Activated CD4-positive, alpha-beta T cell treated with anti-CD3 and anti-CD28 coated beads, Interleukin-2, amount 10 ng/mL, durations not matched to agents 24 days and 14 days (primary cell): ENCODE measurements around the gene FOSB. TPM values are rescaled to one million over a fixed set of nuclear protein-coding genes. Genes with fewer than 3 reads are reported as not detected.

Experiments used
- DNase-seq: peaks from one replicate; pipeline ENCODE4 v3.0.0; 2022
- H3K27ac Mint-ChIP-seq: one replicate; pipeline ENCODE4 v1.8.0; 2022; ENCODE audit warnings: mild to moderate bottlenecking, mixed read lengths
- H3K27me3 Mint-ChIP-seq: one replicate; pipeline ENCODE4 v1.8.0; 2022; ENCODE audit warnings: mixed read lengths
- H3K36me3 Mint-ChIP-seq: one replicate; pipeline ENCODE4 v1.8.0; 2022; ENCODE audit warnings: low read depth, mild to moderate bottlenecking, mixed read lengths
- H3K4me1 Mint-ChIP-seq: one replicate; pipeline ENCODE4 v1.8.0; 2021; ENCODE audit warnings: mixed read lengths
- H3K4me3 Mint-ChIP-seq: one replicate; pipeline ENCODE4 v1.8.0; 2022; ENCODE audit warnings: mild to moderate bottlenecking, moderate library complexity, mixed read lengths
- H3K9me3 Mint-ChIP-seq: one replicate; pipeline ENCODE4 v1.8.0; 2021; ENCODE audit warnings: mixed read lengths
- intact Hi-C: fragments of 100-400 bp; cut with micrococcal nuclease; formaldehyde crosslinking; loops from one replicate; pipeline ENCODE4 v1.15.1; 2023
- total RNA-seq: library from RNA; stranded (reverse); gene quantifications from 2 replicates; pipeline ENCODE4 v1.2.3, GENCODE V29; 2022

The FOSB gene
- total RNA-seq, 1 donor from 2014 or later = 11.3 TPM

DNA sequence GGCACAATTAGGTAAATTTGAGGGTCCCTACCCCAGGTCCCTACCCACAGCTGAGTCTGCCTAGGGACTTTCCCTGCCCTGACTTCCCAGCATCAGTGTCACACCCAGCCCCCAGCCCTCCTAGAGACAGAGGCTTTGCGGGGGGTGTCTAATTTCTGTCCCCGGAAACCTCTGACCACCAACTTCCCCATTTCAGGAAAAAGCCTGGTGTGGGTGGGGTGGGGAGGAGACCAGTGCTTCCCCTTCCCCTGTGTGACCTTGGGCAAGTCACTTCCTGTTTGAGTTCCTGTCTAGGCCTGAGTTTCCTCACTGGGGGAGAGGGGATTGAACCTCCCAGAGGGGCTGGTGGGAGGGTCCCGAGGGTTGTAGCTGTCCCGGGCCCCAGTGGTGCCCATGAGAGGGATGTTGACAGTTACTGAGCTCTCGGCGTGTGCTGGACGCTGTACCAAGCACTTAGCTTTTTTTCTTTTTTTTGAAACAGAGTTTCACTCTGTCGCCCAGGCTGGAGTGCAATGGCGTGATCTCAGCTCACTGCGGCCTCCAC is 47.4 kb downstream of the FOSB start:
- Mint-ChIP-seq H3K27me3 (no peaks in the 10 kb centered on the region), H3K27ac (peak overlapping the region; percentile 88), H3K9me3 (no peaks in the 10 kb centered on the region), H3K36me3 (peaks cover 51% of the 10 kb centered on the region), H3K4me3 (peak overlapping the region; percentile 66), H3K4me1 (peaks cover 48% of the 10 kb centered on the region)
- intact Hi-C loops = no loop called here
- peak; percentile 77 for DNase-seq

GRCh38 chr19:45515807-45516401 is 48.1 kb downstream of the FOSB start:
- Mint-ChIP-seq H3K27ac (peak overlapping the region; percentile 88), H3K27me3 (no peaks in the 10 kb centered on the region), H3K36me3 (peaks cover 51% of the 10 kb centered on the region), H3K9me3 (no peaks in the 10 kb centered on the region), H3K4me3 (peak overlapping the region; percentile 48), H3K4me1 (peaks cover 44% of the 10 kb centered on the region)
- intact Hi-C loops = no loop called here
- DNase-seq = no peak

DNA sequence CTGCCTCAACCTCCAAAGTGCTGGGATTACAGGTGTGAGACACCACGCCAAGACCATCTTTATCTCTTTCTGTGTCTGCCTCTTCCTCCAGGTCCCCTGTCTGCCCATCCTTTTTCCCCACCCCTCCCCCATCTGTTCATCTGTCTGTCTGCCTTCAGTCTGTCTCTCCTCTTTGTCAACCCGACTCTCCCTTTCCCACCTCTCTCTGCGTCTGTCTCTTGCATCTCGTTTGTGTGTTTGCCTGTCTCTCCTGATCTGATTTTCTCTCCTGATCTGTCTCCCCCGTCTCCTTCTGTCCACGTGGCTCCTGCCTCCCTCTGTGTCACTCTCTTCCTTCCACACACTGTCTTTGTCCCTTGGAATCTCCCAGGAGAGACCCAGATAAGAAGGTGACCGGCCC is 49.4 kb downstream of the FOSB start:
- Mint-ChIP-seq H3K4me1 (peaks cover 36% of the 10 kb centered on the region), H3K9me3 (no peaks in the 10 kb centered on the region), H3K27ac (peak overlapping the region; percentile 70), H3K27me3 (no peaks in the 10 kb centered on the region), H3K36me3 (peaks cover 48% of the 10 kb centered on the region), H3K4me3 (peak overlapping the region; percentile 41)
- intact Hi-C loops = no loop called here
- no peak for DNase-seq

GRCh38 chr19:45517641-45518468 is 50.1 kb downstream of the FOSB start:
- no peaks in the 10 kb centered on the region for H3K9me3 Mint-ChIP-seq
- no peak overlapping the region for H3K4me3 Mint-ChIP-seq
- H3K27ac Mint-ChIP-seq = peak overlapping the region; percentile 70
- DNase-seq = no peak
- H3K27me3 Mint-ChIP-seq = no peaks in the 10 kb centered on the region
- intact Hi-C loops = no loop called here
- H3K4me1 Mint-ChIP-seq = peaks cover 34% of the 10 kb centered on the region
- peaks cover 47% of the 10 kb centered on the region for H3K36me3 Mint-ChIP-seq

- intact Hi-C loops = no loop called here
- H3K4me1 Mint-ChIP-seq = peaks cover 31% of the 10 kb centered on the region
- H3K36me3 Mint-ChIP-seq = peaks cover 45% of the 10 kb centered on the region
These were observed 50.7 kb downstream of the FOSB start for GRCh38 chr19:45518469-45518826.

DNA sequence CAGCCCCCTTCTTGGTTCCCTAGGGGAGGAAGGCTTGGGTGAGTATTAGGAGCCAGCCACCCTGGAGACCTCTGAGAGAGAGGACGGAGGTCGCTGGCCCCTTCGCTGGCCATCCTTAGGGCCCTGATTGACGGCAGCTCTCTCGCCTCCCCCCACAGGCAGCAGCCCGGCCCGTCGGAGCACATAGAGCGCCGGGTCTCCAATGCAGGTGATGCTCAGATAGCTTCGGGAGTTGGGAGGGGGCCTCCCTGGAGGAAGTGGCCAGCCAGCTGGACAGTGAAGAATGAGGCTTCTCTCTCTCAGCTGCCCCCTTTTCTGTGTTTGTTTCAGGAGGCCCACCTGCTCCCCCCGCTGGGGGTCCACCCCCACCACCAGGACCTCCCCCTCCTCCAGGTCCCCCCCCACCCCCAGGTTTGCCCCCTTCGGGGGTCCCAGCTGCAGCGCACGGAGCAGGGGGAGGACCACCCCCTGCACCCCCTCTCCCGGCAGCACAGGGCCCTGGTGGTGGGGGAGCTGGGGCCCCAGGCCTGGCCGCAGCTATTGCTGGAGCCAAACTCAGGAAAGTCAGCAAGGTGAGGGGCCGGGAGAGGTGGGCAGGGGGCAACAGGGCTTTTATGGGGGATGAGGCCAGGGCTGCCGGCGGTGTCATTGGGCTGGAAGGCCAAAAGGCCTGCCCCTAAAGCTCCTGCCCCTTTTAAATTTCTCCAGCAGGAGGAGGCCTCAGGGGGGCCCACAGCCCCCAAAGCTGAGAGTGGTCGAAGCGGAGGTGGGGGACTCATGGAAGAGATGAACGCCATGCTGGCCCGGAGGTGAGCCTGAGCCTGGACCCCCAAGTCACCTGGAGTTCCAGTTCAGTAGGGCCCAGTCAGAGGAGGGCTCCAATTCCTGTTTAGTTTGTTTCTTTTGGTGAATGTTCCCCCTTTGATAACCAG is 54.5 kb downstream of the FOSB start:
- intact Hi-C loops = loop anchor here (2.0 to 5.0 kb wide), 2 partner anchors 15 to 35 kb away; partner anchors contain the start of gene VASP
- Mint-ChIP-seq H3K9me3 (no peaks in the 10 kb centered on the region), H3K36me3 (peaks cover 62% of the 10 kb centered on the region), H3K27me3 (no peaks in the 10 kb centered on the region), H3K4me3 (no peak overlapping the region), H3K4me1 (peaks cover 16% of the 10 kb centered on the region), H3K27ac (no peak overlapping the region)
- DNase-seq = no peak

More at GRCh38 chr19:45518469-45518826, 50.7 kb downstream of the FOSB start:
- H3K4me3 Mint-ChIP-seq = no peak overlapping the region
- no peak overlapping the region for H3K27ac Mint-ChIP-seq
- no peak for DNase-seq
- no peaks in the 10 kb centered on the region for H3K9me3 Mint-ChIP-seq
- H3K27me3 Mint-ChIP-seq = no peaks in the 10 kb centered on the region

- intact Hi-C loops = loop anchor here (1.0 to 5.0 kb wide), 4 partner anchors 17 to 120 kb away; partner anchors contain the start of gene VASP
- peak; percentile 92 for DNase-seq
These were observed 56.0 kb downstream of the FOSB start for GRCh38 chr19:45523642-45524256.

GRCh38 chr19:45524575-45525129 is 56.9 kb downstream of the FOSB start:
- H3K9me3 Mint-ChIP-seq = no peaks in the 10 kb centered on the region
- H3K4me3 Mint-ChIP-seq = no peak overlapping the region
- no peaks in the 10 kb centered on the region for H3K27me3 Mint-ChIP-seq
- H3K27ac Mint-ChIP-seq = no peak overlapping the region
- DNase-seq = no peak
- peaks cover 64% of the 10 kb centered on the region for H3K36me3 Mint-ChIP-seq
- intact Hi-C loops = loop anchor here (5.0 kb wide), 1 partner anchor 33 kb away; no protein-coding TSS in a partner anchor
- H3K4me1 Mint-ChIP-seq = peaks cover 18% of the 10 kb centered on the region

More at GRCh38 chr19:45523642-45524256, 56.0 kb downstream of the FOSB start:
- H3K27me3 Mint-ChIP-seq = no peaks in the 10 kb centered on the region
- H3K4me1 Mint-ChIP-seq = peaks cover 18% of the 10 kb centered on the region
- no peaks in the 10 kb centered on the region for H3K9me3 Mint-ChIP-seq
- peaks cover 63% of the 10 kb centered on the region for H3K36me3 Mint-ChIP-seq
- H3K27ac Mint-ChIP-seq = peak overlapping the region; percentile 53
- H3K4me3 Mint-ChIP-seq = no peak overlapping the region

Other genes with a start within 250 kb of the FOSB start
- gene EXOC3L2, start 222.6 kb upstream of the FOSB start, total RNA-seq = not detected in 2 replicates
- gene MARK4, start 216.7 kb upstream of the FOSB start, total RNA-seq = 26.1 and 29.0 TPM in 2 replicates
- gene CKM, start 145.1 kb upstream of the FOSB start, total RNA-seq = not detected in 2 replicates
- gene KLC3, start 127.2 kb upstream of the FOSB start, total RNA-seq = not detected in 2 replicates
- gene ERCC2, start 97.4 kb upstream of the FOSB start, total RNA-seq = 30.9 and 33.6 TPM in 2 replicates
- 12.7 and 13.4 TPM in 2 replicates for gene PPP1R13L, start 62.9 kb upstream of the FOSB start, total RNA-seq
- 25.3 and 26.5 TPM in 2 replicates for gene POLR1G, start 61.4 kb upstream of the FOSB start, total RNA-seq
- 123 and 124 TPM in 2 replicates for gene ERCC1, start 44.1 kb upstream of the FOSB start, total RNA-seq
- 2.6 and 2.8 TPM in 2 replicates for gene RTN2, start 29.1 kb downstream of the FOSB start, total RNA-seq
- 1.3 and 1.9 TPM in 2 replicates for gene PPM1N, start 30.4 kb downstream of the FOSB start, total RNA-seq
- 215 and 219 TPM in 2 replicates for gene VASP, start 39.5 kb downstream of the FOSB start, total RNA-seq
- 14.0 and 15.3 TPM in 2 replicates for gene OPA3, start 116.8 kb downstream of the FOSB start, total RNA-seq
- not detected in 2 replicates for gene GPR4, start 134.2 kb downstream of the FOSB start, total RNA-seq
- 157 and 180 TPM in 2 replicates for gene EML2, start 171.4 kb downstream of the FOSB start, total RNA-seq
- 4.2 and 5.8 TPM in 2 replicates for gene GIPR, start 200.2 kb downstream of the FOSB start, total RNA-seq
- 810 and 849 TPM in 2 replicates for gene SNRPD2, start 224.0 kb downstream of the FOSB start, total RNA-seq
- 16.7 and 20.9 TPM in 2 replicates for gene QPCTL, start 224.7 kb downstream of the FOSB start, total RNA-seq